GM21786 (cell line): ENCODE results near the gene COL5A1.

ENCODE experiments used
- ATAC-seq: cut with Tn5 transposase; IDR thresholded peaks from one replicate; pipeline ENCODE4 v1.9.1; 2021; ENCODE audit not compliant: unreplicated experiment

COL5A1 gene

GRCh38 chr9:134867917-134868750, 226.5 kb downstream of the COL5A1 start:
- ATAC-seq = no peak

- no peak for ATAC-seq
Measured at GRCh38 chr9:134868751-134869553, 227.3 kb downstream of the COL5A1 start.

GRCh38 chr9:134869554-134870300, 228.1 kb downstream of the COL5A1 start:
- no peak for ATAC-seq

GRCh38 chr9:134870301-134870694, 228.7 kb downstream of the COL5A1 start:
- ATAC-seq = no peak

DNA sequence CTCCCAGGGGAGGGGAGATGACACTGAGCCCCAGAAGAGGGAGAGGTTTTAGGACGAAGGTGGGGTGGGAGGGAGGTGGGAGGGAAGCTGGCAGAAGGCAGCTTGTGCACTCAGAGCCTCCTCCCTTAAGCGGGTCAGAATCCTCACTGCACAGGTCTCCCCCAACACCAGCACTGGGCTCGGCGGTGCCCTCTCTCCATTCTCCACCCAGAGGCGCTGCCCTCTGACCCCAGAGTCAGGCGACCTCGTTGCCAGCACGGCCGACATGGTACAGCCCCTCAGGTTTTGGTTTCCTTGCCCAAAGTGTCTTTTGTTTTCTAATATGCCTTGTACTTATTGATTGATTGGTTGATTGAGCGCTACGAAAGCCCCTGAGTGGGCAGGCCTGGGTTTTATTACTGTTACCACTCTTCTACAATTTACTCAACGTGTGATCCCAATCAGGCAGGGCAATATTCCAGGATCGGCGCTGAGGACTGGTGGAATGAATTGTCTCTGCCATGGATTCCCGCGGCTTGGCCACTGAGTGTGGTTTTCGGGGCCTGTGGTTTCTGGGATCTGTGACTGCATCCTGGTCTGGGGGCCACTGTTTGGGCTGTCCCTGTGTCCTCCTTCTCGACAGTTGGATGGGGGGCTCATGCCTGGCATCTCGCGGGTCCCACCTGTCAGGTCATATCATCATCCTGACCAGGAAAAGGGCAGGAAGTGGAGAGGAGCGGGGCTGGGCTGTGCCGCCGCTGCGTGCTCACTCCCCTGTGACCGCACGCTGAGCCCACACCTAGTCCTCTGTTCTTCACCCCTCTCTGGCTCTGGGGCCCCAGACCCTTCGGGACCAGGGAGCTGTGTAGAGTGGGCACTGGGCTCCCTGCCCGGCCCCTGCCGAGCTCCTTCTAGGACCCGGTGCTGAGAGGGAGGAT, 229.4 kb downstream of the COL5A1 start:
- no peak for ATAC-seq

GRCh38 chr9:134871697-134872340, 230.2 kb downstream of the COL5A1 start:
- ATAC-seq = no peak

DNA sequence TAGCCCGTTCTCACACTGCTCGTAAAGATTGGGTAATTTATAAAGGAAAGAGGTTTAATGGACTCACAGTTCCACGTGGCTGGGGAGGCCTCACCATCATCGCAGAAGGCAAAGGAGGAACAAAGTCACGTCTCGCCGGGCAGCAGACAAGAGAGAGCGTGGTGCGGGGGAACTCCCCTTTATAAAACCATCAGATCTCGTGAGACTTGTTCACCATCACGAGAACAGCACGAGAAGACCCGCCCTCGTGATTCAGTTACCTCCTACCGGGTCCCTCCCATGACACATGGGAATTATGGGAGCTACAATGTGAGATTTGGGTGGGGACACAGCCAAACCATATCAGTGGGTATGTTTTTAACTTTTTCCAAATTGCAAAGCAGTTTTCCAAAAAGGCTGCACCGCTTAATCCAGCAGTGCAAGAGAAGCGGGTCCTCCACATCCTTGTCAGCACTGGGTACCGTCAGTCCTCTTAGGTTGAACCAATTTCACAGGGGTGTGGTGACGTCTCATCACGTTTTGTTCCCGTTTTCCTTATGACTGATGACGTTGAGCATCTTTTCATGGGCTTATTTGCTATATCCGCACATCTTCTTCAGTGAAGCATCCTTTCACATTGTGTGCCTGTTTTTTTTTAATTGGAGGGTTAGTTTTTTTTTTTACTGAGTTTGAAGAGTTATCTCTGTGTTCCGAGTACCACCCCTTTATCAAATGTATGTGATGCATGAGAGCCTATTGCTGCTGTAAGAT, 231.1 kb downstream of the COL5A1 start:
- ATAC-seq = no peak

GRCh38 chr9:134875371-134875770, 233.8 kb downstream of the COL5A1 start:
- ATAC-seq = no peak

DNA sequence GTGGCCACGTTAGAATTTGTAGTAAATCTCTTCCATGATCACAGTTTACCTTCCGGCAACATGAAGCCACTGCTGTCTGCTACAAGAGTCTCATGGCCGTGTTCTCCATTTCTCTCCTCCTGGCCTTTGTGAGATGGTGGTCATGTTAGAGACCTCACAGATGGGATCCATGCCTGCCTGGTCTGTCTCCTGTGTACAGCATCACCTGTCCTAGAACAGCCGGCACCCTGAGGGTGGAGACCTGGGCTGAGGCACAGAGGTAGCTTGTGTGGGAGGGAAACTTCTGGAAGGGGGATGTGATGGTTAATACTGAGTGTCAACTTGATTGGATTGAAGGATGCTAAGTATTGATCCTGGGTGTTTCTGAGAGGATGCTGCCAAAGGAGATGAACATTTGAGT, 235.9 kb downstream of the COL5A1 start:
- ATAC-seq = no peak

GRCh38 chr9:134879664-134880483, 238.3 kb downstream of the COL5A1 start:
- ATAC-seq = no peak

DNA sequence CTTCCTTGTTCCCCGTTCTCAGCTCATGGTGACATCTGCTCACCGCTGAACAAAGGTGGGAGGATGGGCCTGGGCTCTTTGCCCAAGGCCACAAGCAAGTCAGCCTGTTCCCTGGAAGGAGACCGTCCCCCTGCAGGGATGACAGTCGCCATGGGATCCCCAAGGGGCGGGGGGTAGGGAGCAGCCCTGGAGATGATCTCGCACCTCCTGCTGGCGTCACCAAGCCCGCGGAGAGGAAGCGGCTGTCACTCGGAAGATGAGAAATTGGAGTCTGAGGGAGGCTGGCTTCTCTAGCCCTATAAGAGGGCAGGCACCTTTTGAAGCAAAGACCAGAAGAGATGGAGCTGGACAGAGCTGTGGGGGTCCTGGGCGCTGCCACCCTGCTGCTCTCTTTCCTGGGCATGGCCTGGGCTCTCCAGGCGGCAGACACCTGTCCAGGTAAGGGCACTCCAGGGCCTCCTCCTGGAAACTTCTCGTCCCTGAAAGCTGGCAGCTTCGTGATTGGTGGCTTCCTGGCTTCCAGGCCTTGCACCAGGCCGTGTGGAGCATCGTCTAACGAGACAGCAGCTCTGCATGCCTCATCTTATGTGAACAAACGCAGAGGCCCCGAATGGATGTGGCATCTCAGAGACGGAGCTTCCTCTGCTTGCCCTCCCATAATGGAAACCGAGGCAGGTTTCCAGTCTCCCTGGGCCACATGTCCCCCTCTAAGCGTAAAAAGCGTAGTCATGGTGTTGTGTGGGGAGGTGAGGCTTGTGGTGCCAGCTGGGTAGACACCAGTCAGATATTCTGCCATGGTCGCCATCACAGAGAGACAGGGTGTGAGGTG, 239.1 kb downstream of the COL5A1 start, which contains the start of gene FCN2:
Gene FCN2 (plus strand): TSS at position 327 of the 829 bp plus-strand sequence. CDS start 12 bp downstream, at position 339.
- no peak for ATAC-seq

DNA sequence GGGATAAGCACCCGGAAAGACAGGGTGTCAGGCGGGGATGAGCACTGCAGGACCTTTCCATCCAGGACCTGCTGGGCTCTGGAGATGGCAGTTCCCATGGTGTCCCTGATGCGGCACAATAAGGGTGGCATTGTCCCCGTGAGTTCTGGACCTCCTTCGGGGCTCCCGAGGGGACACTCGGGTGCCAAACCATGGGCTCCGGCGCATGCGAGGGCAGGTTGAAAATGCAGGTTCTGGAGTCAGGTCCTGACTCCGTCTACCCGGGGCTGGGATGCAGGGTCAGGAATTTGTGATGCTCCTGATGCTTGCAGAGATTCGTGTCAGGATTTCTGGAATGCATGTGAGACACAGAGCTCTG, 239.7 kb downstream of the COL5A1 start:
- ATAC-seq = no peak

DNA sequence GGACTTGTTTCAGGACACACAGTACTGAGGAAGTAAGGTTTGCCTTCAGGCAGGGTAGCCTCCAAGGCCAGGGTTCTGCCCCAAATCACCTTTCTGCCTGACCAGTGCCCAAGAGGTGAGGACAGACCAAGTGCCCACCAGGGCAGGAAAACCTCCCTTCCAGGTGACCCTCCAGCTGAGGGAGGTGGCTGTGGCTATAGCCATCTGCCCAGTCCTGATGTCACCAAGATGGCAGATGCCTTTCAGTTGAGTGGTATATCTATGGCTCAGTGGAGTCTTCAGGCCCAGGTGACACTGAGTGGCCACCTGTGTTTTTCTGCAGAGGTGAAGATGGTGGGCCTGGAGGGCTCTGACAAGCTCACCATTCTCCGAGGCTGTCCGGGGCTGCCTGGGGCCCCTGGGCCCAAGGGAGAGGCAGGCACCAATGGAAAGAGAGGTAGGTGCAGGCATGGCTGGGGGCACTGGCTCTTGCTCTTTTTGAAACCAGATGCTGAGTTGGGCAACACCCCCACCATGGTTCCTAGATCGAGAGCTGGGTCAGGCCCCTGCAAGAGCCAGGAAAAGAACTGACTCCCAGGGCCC, 240.7 kb downstream of the COL5A1 start:
- no peak for ATAC-seq

DNA sequence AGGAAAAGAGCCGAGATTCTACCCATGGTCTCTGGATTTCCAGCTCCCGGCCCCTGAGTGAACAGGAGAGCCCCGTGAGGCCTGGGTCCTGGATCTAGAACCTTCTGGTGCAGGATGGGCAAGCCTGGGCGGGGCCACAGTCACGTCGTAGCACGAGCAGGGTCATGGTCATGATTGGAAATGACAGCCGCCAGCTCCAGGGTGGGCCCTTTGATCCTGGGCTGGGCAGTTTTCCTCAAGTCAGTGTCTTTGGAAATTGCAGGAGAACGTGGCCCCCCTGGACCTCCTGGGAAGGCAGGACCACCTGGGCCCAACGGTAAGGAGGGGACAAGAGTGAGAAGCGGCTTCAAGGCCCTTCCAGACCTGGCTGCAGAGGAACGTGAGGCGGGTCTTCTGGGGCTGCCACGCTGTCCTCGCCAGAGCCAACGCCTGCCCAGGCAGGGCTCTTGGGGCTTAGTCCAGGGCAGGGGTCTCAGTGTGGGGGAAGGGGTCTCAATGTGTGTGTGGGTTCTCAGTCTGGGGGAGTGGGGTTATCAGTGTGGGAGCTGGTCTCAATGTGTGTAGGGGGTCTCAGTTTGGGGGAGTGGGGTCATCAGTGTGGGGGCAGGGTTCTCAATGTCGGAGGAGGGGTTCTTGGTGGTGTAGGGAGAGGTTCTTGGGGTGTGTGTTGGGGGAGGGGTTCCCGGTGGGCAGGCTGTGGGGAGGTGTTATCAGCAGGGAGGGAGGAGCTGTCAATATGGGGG, 241.6 kb downstream of the COL5A1 start:
- ATAC-seq = no peak

DNA sequence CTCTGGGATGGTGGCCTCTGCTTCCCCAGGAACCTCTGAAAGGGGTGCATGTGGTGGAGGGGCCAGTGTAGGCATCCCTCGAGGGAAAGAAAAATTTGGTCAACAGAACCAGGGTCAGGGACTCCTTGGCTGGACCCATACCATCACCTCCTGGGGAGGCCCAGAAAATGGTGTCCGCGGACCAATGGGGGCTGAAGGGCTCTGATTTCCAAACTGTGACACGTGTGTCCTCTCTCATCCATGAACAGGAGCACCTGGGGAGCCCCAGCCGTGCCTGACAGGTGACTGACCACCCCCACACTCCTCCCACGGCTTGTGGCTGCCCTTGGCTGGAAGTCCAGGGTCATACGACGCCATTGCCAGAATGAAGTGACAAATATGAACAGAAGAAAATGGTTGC, 242.9 kb downstream of the COL5A1 start:
- ATAC-seq = no peak

DNA sequence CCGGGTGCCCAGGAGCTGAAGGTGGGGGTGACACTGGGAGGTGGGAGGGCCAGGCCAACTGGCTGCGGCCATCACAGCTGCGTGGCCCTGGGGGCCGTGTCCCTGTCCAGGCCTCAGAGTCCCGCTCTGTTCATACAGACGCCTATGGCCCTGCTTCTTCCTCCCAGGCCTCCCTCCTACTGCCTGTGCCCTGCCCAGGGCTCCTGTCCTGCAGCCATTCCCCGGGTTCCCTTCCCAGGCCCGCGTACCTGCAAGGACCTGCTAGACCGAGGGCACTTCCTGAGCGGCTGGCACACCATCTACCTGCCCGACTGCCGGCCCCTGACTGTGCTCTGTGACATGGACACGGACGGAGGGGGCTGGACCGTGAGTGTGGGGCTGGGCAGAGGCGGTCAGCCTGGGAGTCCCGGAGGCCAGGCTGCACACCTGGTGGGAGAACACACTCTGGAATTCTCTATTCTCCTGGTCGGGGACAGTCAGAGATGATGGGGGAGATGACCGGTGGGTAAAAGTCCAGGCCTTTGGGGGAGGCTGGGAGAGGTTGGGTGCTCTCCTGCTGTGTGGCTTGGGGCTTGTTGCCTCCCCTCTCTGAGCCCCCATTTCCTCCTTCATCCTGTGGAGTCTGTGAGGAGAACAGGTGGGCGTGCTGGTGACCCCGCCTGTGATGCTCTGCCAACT, 243.5 kb downstream of the COL5A1 start:
- ATAC-seq = no peak
